ACC112 (cell line): ENCODE data around the gene MAP3K2.

Source experiments
- H2AFZ ChIP-seq: fragments of 200-600 bp; sonication (generic); one replicate; pipeline ENCODE4 v1.6.0; 2017; ENCODE audit warnings: antibody characterized with exemption, low read length; ENCODE audit not compliant: unreplicated experiment
- H3K27ac ChIP-seq: fragments of 200-600 bp; sonication (generic); 2 replicates; pipeline ENCODE4 v1.5.1; 2014; ENCODE audit warnings: low read depth, mild to moderate bottlenecking, antibody characterized with exemption, low read length, moderate library complexity
- H3K27me3 ChIP-seq: fragments of 200-600 bp; sonication (generic); 2 replicates; pipeline ENCODE4 v1.6.1; 2014; ENCODE audit warnings: mild to moderate bottlenecking, antibody characterized with exemption, low read length, moderate library complexity, mixed read lengths; ENCODE audit not compliant: insufficient read depth
- H3K36me3 ChIP-seq: fragments of 200-600 bp; sonication (generic); 2 replicates; pipeline ENCODE4 v1.6.1; 2016; ENCODE audit warnings: mild to moderate bottlenecking, antibody characterized with exemption, low read length, moderate library complexity, mixed read lengths; ENCODE audit not compliant: insufficient read depth
- H3K4me1 ChIP-seq: fragments of 200-600 bp; sonication (generic); one replicate; pipeline ENCODE4 v1.6.1; 2016; ENCODE audit warnings: low read length, mixed read lengths; ENCODE audit not compliant: insufficient read depth, unreplicated experiment, control insufficient read depth
- H3K4me3 ChIP-seq: fragments of 200-600 bp; sonication (generic); 2 replicates; pipeline ENCODE4 v1.5.1; 2014; ENCODE audit warnings: mild to moderate bottlenecking, low read depth, low read length
- H3K79me2 ChIP-seq: fragments of 200-600 bp; sonication (generic); one replicate; pipeline ENCODE4 v1.6.0; 2016; ENCODE audit warnings: low read length; ENCODE audit not compliant: control insufficient read depth, unreplicated experiment, insufficient read depth

Gene MAP3K2

GRCh38 chr2:127320067-127320466 is 67.7 kb downstream of the MAP3K2 start:
- H3K4me3 ChIP-seq, result no peak overlapping the region
- peaks cover 39% of the 10 kb centered on the region for H3K36me3 ChIP-seq
- no peak overlapping the region for H3K27ac ChIP-seq
- no peak overlapping the region for H2AFZ ChIP-seq
- H3K4me1 ChIP-seq, result peaks cover 3% of the 10 kb centered on the region
- H3K79me2 ChIP-seq, result no peaks in the 10 kb centered on the region
- H3K27me3 ChIP-seq, result no peaks in the 10 kb centered on the region

- Histone ChIP-seq H3K4me1 (no peaks in the 10 kb centered on the region), H3K27ac (no peak overlapping the region), H3K79me2 (no peaks in the 10 kb centered on the region), H2AFZ (no peak overlapping the region), H3K27me3 (no peaks in the 10 kb centered on the region), H3K36me3 (peaks cover 20% of the 10 kb centered on the region), H3K4me3 (no peak overlapping the region)
Measured at GRCh38 chr2:127314193-127314988, 73.4 kb downstream of the MAP3K2 start.

GRCh38 chr2:127313406-127313805 is 74.4 kb downstream of the MAP3K2 start:
- H3K4me1 ChIP-seq, result no peaks in the 10 kb centered on the region
- H3K27ac ChIP-seq, result no peak overlapping the region
- no peak overlapping the region for H3K4me3 ChIP-seq
- H3K79me2 ChIP-seq, result no peaks in the 10 kb centered on the region
- H2AFZ ChIP-seq, result no peak overlapping the region
- H3K27me3 ChIP-seq, result no peaks in the 10 kb centered on the region
- peaks cover 26% of the 10 kb centered on the region for H3K36me3 ChIP-seq

- no peaks in the 10 kb centered on the region for H3K79me2 ChIP-seq
- H3K27me3 ChIP-seq, result no peaks in the 10 kb centered on the region
- H3K4me3 ChIP-seq, result no peak overlapping the region
- no peak overlapping the region for H3K27ac ChIP-seq
- no peaks in the 10 kb centered on the region for H3K4me1 ChIP-seq
- H2AFZ ChIP-seq, result no peak overlapping the region
- H3K36me3 ChIP-seq, result peaks cover 26% of the 10 kb centered on the region
Measured at GRCh38 chr2:127310980-127311379, 76.8 kb downstream of the MAP3K2 start.

GRCh38 chr2:127309468-127309867 is 78.3 kb downstream of the MAP3K2 start:
- Histone ChIP-seq H3K79me2 (no peaks in the 10 kb centered on the region), H2AFZ (no peak overlapping the region), H3K27ac (no peak overlapping the region), H3K36me3 (peaks cover 23% of the 10 kb centered on the region), H3K27me3 (no peaks in the 10 kb centered on the region), H3K4me1 (no peaks in the 10 kb centered on the region), H3K4me3 (no peak overlapping the region)

- Histone ChIP-seq H3K27me3 (no peaks in the 10 kb centered on the region), H3K79me2 (no peaks in the 10 kb centered on the region), H3K36me3 (peaks cover 16% of the 10 kb centered on the region), H3K27ac (no peak overlapping the region), H2AFZ (no peak overlapping the region), H3K4me1 (no peaks in the 10 kb centered on the region), H3K4me3 (no peak overlapping the region)
Measured at GRCh38 chr2:127308586-127309138, 79.1 kb downstream of the MAP3K2 start.

- Histone ChIP-seq H3K4me3 (no peak overlapping the region), H3K79me2 (no peaks in the 10 kb centered on the region), H3K36me3 (peaks cover 13% of the 10 kb centered on the region; the same call in 1 of the 2 replicates), H3K27me3 (no peaks in the 10 kb centered on the region), H3K27ac (no peak overlapping the region), H2AFZ (no peak overlapping the region), H3K4me1 (no peaks in the 10 kb centered on the region)
Measured at GRCh38 chr2:127305990-127306585, 81.7 kb downstream of the MAP3K2 start.

- no peaks in the 10 kb centered on the region for H3K79me2 ChIP-seq
- H3K36me3 ChIP-seq, result no peaks in the 10 kb centered on the region
- H3K27ac ChIP-seq, result no peak overlapping the region
- H2AFZ ChIP-seq, result no peak overlapping the region
- H3K4me1 ChIP-seq, result no peaks in the 10 kb centered on the region
- no peak overlapping the region for H3K4me3 ChIP-seq
- no peaks in the 10 kb centered on the region for H3K27me3 ChIP-seq
Measured at GRCh38 chr2:127302168-127302567, 85.6 kb downstream of the MAP3K2 start.

GRCh38 chr2:127293748-127294562 is 93.8 kb downstream of the MAP3K2 start, which contains the start of gene ERCC3:
Gene ERCC3 (minus strand): TSS chr2:127294144. CDS start chr2:127294081, 63 bp downstream.
- peaks cover 29% of the 10 kb centered on the region for H3K36me3 ChIP-seq
- H3K27me3 ChIP-seq, result no peaks in the 10 kb centered on the region
- peaks cover 13% of the 10 kb centered on the region for H3K4me1 ChIP-seq
- peak within 1 kb of the TSS; percentile 35; the same call in 1 of the 2 replicates for H3K27ac ChIP-seq
- peak within 1 kb of the TSS; percentile 98 for H3K4me3 ChIP-seq
- peaks cover 29% of the 10 kb centered on the region for H3K79me2 ChIP-seq
- peak within 1 kb of the TSS; percentile 99 for H2AFZ ChIP-seq

- Histone ChIP-seq H3K36me3 (peaks cover 35% of the 10 kb centered on the region), H3K27me3 (no peaks in the 10 kb centered on the region), H3K4me3 (peak overlapping the region; percentile 98), H2AFZ (peak overlapping the region; percentile 99), H3K4me1 (peaks cover 13% of the 10 kb centered on the region), H3K27ac (peak overlapping the region; percentile 35; the same call in 1 of the 2 replicates), H3K79me2 (peaks cover 29% of the 10 kb centered on the region)
Measured at GRCh38 chr2:127293386-127293747, 94.4 kb downstream of the MAP3K2 start.
